ENCODE measurements around the gene AATF. TPM values are rescaled to one million over a fixed set of nuclear protein-coding genes. Genes with fewer than 3 reads are reported as not detected.

Gene AATF
- total RNA-seq, 1 experiment from 2014 or later: 61.0 TPM

DNA sequence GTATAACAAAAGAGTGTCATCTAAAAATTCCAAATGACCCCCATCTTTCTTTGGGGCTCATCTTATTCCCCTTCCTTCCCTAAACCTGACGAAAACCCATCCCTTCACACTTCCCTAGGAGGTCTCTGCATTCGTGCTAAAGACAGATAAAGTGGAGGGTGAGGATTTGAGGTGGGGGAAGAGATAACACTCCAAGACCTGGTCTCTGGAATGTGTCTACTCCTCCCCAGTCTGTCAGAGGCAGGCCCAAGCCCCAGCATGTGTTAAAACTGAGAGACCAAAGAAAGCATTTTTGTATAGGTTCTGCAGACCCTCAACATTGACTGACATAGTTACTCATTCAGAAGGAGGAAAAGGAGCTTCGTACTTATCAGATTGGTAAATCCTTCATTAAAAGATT is 22.5 kb upstream of the AATF start:
- ATAC-seq: no peak
- Mint-ChIP-seq H3K9me3 (no peaks in the 10 kb centered on the region), H3K36me3 (no peaks in the 10 kb centered on the region), H3K4me3 (no peak overlapping the region), H3K4me1 (peaks cover 52% of the 10 kb centered on the region), H3K27me3 (ENCODE audit: low read depth) (peaks cover 56% of the 10 kb centered on the region), H3K27ac (no peak overlapping the region)
- no peak for DNase-seq (ENCODE audit: low spot score)
- ChIA-PET CTCF (no interaction called here), POLR2A (no interaction called here)
- TF ChIP-seq, protein P1, sequence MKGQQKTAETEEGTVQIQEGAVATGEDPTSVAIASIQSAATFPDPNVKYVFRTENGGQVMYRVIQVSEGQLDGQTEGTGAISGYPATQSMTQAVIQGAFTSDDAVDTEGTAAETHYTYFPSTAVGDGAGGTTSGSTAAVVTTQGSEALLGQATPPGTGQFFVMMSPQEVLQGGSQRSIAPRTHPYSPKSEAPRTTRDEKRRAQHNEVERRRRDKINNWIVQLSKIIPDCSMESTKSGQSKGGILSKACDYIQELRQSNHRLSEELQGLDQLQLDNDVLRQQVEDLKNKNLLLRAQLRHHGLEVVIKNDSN (CRISPR knock-in tag; IDR thresholded peaks at IDR 0.05): no peak
- no peak for TF ChIP-seq ZNF219 (CRISPR knock-in tag; IDR thresholded peaks at IDR 0.05; ENCODE audit: borderline replicate concordance)
- TF ChIP-seq, protein P2, sequence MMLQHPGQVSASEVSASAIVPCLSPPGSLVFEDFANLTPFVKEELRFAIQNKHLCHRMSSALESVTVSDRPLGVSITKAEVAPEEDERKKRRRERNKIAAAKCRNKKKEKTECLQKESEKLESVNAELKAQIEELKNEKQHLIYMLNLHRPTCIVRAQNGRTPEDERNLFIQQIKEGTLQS (CRISPR knock-in tag; conservative IDR thresholded peaks at IDR 0.05): no peak
- TF ChIP-seq ESRRA (CRISPR knock-in tag; IDR thresholded peaks at IDR 0.05; ENCODE audit: borderline replicate concordance): no peak
- no peak for TF ChIP-seq FOXK1 (CRISPR knock-in tag; IDR thresholded peaks at IDR 0.05)
- no peak for TF ChIP-seq FOXJ3 (CRISPR knock-in tag; IDR thresholded peaks at IDR 0.05; ENCODE audit: borderline replicate concordance)
- TF ChIP-seq, protein P3, sequence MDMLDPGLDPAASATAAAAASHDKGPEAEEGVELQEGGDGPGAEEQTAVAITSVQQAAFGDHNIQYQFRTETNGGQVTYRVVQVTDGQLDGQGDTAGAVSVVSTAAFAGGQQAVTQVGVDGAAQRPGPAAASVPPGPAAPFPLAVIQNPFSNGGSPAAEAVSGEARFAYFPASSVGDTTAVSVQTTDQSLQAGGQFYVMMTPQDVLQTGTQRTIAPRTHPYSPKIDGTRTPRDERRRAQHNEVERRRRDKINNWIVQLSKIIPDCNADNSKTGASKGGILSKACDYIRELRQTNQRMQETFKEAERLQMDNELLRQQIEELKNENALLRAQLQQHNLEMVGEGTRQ (CRISPR knock-in tag; IDR thresholded peaks at IDR 0.05): no peak
- TF ChIP-seq, protein P4, sequence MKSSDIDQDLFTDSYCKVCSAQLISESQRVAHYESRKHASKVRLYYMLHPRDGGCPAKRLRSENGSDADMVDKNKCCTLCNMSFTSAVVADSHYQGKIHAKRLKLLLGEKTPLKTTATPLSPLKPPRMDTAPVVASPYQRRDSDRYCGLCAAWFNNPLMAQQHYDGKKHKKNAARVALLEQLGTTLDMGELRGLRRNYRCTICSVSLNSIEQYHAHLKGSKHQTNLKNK (CRISPR knock-in tag; IDR thresholded peaks at IDR 0.05): no peak
- TF ChIP-seq, protein P5, sequence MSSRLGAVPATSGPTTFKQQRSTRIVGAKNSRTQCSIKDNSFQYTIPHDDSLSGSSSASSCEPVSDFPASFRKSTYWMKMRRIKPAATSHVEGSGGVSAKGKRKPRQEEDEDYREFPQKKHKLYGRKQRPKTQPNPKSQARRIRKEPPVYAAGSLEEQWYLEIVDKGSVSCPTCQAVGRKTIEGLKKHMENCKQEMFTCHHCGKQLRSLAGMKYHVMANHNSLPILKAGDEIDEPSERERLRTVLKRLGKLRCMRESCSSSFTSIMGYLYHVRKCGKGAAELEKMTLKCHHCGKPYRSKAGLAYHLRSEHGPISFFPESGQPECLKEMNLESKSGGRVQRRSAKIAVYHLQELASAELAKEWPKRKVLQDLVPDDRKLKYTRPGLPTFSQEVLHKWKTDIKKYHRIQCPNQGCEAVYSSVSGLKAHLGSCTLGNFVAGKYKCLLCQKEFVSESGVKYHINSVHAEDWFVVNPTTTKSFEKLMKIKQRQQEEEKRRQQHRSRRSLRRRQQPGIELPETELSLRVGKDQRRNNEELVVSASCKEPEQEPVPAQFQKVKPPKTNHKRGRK (CRISPR knock-in tag; IDR thresholded peaks at IDR 0.05; ENCODE audit: borderline replicate concordance): no peak
- TF ChIP-seq RELA (CRISPR knock-in tag; IDR thresholded peaks at IDR 0.05; ENCODE audit: borderline replicate concordance): no peak
- TF ChIP-seq OVOL2 (CRISPR knock-in tag; IDR thresholded peaks at IDR 0.05; ENCODE audit: borderline replicate concordance): no peak
- TF ChIP-seq, protein P6, sequence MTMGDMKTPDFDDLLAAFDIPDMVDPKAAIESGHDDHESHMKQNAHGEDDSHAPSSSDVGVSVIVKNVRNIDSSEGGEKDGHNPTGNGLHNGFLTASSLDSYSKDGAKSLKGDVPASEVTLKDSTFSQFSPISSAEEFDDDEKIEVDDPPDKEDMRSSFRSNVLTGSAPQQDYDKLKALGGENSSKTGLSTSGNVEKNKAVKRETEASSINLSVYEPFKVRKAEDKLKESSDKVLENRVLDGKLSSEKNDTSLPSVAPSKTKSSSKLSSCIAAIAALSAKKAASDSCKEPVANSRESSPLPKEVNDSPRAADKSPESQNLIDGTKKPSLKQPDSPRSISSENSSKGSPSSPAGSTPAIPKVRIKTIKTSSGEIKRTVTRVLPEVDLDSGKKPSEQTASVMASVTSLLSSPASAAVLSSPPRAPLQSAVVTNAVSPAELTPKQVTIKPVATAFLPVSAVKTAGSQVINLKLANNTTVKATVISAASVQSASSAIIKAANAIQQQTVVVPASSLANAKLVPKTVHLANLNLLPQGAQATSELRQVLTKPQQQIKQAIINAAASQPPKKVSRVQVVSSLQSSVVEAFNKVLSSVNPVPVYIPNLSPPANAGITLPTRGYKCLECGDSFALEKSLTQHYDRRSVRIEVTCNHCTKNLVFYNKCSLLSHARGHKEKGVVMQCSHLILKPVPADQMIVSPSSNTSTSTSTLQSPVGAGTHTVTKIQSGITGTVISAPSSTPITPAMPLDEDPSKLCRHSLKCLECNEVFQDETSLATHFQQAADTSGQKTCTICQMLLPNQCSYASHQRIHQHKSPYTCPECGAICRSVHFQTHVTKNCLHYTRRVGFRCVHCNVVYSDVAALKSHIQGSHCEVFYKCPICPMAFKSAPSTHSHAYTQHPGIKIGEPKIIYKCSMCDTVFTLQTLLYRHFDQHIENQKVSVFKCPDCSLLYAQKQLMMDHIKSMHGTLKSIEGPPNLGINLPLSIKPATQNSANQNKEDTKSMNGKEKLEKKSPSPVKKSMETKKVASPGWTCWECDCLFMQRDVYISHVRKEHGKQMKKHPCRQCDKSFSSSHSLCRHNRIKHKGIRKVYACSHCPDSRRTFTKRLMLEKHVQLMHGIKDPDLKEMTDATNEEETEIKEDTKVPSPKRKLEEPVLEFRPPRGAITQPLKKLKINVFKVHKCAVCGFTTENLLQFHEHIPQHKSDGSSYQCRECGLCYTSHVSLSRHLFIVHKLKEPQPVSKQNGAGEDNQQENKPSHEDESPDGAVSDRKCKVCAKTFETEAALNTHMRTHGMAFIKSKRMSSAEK (CRISPR knock-in tag; IDR thresholded peaks at IDR 0.05; ENCODE audit: borderline replicate concordance): no peak
- TF ChIP-seq JUN (CRISPR knock-in tag; IDR thresholded peaks at IDR 0.05): no peak
- TF ChIP-seq NFE2L1 (CRISPR knock-in tag; IDR thresholded peaks at IDR 0.05): no peak
- TF ChIP-seq, protein P7, sequence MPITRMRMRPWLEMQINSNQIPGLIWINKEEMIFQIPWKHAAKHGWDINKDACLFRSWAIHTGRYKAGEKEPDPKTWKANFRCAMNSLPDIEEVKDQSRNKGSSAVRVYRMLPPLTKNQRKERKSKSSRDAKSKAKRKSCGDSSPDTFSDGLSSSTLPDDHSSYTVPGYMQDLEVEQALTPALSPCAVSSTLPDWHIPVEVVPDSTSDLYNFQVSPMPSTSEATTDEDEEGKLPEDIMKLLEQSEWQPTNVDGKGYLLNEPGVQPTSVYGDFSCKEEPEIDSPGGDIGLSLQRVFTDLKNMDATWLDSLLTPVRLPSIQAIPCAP (CRISPR knock-in tag; IDR thresholded peaks at IDR 0.05): no peak
- no peak for TF ChIP-seq NR2C2 (CRISPR knock-in tag; IDR thresholded peaks at IDR 0.05)

DNA sequence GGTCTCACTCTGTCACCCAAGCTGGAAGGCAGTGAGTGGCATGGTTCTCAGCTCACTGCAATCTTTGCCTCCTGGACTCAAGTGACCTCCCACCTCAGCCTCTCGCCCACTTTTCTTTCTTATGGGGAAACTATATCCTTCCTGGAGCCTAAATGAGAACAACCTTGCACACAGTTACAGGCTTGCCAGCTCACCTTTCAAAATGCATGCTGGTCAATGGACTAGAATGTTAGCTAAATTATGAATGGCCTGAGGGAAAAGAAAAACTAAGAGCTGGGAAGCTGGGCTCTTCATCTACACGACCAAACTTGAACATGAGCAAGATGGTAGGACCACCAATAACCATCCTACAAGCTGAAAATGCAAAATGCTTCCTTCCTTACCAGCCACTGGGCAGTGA is 22.1 kb upstream of the AATF start:
- DNase-seq (ENCODE audit: low spot score) (no peak), ATAC-seq (no peak)
- ChIA-PET CTCF (no interaction called here), POLR2A (no interaction called here)
- H3K4me1 Mint-ChIP-seq: peaks cover 52% of the 10 kb centered on the region
- peaks cover 57% of the 10 kb centered on the region for H3K27me3 Mint-ChIP-seq (ENCODE audit: low read depth)
- H3K27ac Mint-ChIP-seq: no peak overlapping the region
- no peaks in the 10 kb centered on the region for H3K9me3 Mint-ChIP-seq
- H3K36me3 Mint-ChIP-seq: no peaks in the 10 kb centered on the region
- H3K4me3 Mint-ChIP-seq: no peak overlapping the region
- TF ChIP-seq, protein P8, sequence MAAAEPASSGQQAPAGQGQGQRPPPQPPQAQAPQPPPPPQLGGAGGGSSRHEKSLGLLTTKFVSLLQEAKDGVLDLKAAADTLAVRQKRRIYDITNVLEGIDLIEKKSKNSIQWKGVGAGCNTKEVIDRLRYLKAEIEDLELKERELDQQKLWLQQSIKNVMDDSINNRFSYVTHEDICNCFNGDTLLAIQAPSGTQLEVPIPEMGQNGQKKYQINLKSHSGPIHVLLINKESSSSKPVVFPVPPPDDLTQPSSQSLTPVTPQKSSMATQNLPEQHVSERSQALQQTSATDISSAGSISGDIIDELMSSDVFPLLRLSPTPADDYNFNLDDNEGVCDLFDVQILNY (CRISPR knock-in tag; IDR thresholded peaks at IDR 0.05): no peak
- TF ChIP-seq, protein P9, sequence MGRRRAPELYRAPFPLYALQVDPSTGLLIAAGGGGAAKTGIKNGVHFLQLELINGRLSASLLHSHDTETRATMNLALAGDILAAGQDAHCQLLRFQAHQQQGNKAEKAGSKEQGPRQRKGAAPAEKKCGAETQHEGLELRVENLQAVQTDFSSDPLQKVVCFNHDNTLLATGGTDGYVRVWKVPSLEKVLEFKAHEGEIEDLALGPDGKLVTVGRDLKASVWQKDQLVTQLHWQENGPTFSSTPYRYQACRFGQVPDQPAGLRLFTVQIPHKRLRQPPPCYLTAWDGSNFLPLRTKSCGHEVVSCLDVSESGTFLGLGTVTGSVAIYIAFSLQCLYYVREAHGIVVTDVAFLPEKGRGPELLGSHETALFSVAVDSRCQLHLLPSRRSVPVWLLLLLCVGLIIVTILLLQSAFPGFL (CRISPR knock-in tag; IDR thresholded peaks at IDR 0.05; ENCODE audit: borderline replicate concordance): no peak
- TF ChIP-seq, protein P1 (CRISPR knock-in tag; IDR thresholded peaks at IDR 0.05): no peak
- no peak for TF ChIP-seq JUN (CRISPR knock-in tag; IDR thresholded peaks at IDR 0.05)
- no peak for TF ChIP-seq TCF7 (CRISPR knock-in tag; IDR thresholded peaks at IDR 0.05; ENCODE audit: low read depth)
- no peak for TF ChIP-seq ZNF263 (CRISPR knock-in tag; IDR thresholded peaks at IDR 0.05; ENCODE audit: low read depth)
- TF ChIP-seq, protein P5 (CRISPR knock-in tag; IDR thresholded peaks at IDR 0.05; ENCODE audit: borderline replicate concordance): no peak
- no peak for TF ChIP-seq TP53 (CRISPR knock-in tag; IDR thresholded peaks at IDR 0.05)

Data from WTC11 (cell line).